Spleen (tissue), 7 donors: ENCODE results near the gene NATD1.

Experiments used
- CTCF ChIP-seq, 11 experiments: fragments of 200-600 bp in 7 of 11; fragments of 450-650 bp in 4 of 11; sonication (generic) in 4 of 11; IDR thresholded peaks in 8 of 11; conservative IDR thresholded peaks in 3 of 11; 1 replicate in 7 of 11; 2 replicates in 4 of 11; pipeline versions ENCODE4 v1.4.0 to v1.8.0; 2016 to 2021; ENCODE audit warnings: antibody characterized with exemption in 11 of 11, inconsistent platforms in 4 of 11, mild to moderate bottlenecking in 1 of 11
- POLR2A ChIP-seq, 3 donors: fragments of 450-650 bp; IDR thresholded peaks; one replicate each; pipeline ENCODE4 v1.5.1; 2017; ENCODE audit warnings: antibody characterized with exemption in 3 of 3, mild to moderate bottlenecking in 1 of 3
- donor health status: DM: no; HTN: no; CAD: no; lungs with moderate emphysema.
- donor health status: DM: no; HTN: no; CAD: no.
- donor health status: DM: no; HTN: no; CAD: no.

- TF ChIP-seq CTCF (IDR thresholded peaks at IDR 0.05 in 8 of 11, conservative IDR thresholded peaks at IDR 0.05 in 3 of 11): no peak
- TF ChIP-seq POLR2A (IDR thresholded peaks at IDR 0.05): no peak
Measured at GRCh38 chr17:21200590-21201297, 52.5 kb downstream of the NATD1 start.
